ENCODE measurements around the gene FRMD4A. TPM values are rescaled to one million over a fixed set of nuclear protein-coding genes. Genes with fewer than 3 reads are reported as not detected.

The FRMD4A gene
- total RNA-seq, 4 donors from 2014 or later = 4.4 to 7.1 (median 5.2) TPM

DNA sequence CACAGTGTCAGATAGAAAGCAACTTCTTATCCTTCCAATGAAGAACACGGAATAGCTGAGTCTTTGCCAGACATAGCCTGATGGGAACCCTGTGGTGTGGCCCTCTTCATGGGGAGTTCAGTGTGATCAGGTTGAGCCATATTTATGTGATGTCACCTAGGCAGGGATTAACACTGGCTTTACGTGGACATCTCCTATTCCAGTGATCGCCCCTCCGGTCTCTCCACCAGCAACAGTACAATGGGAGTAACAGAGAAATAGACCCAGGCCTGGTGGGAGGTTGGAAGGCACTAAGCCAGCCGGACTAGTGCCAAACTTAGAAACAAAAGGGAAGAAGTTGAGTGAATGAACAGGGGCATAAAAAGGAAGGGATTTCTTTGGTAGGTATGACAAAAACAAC lies 385.9 kb downstream of the FRMD4A start:
- intact Hi-C loops (cut with DNase I; ENCODE audit: low total_unique reads) = no loop called here
- Histone ChIP-seq H3K27ac (no peak overlapping the region), H3K9me3 (no peaks in the 10 kb centered on the region), H3K4me3 (no peak overlapping the region), H3K27me3 (no peaks in the 10 kb centered on the region), H3K36me3 (no peaks in the 10 kb centered on the region), H3K4me1 (no peaks in the 10 kb centered on the region)
- in situ Hi-C loops (cut with MboI; ENCODE audit: low sequenced_read_pairs in 4 of 4) = no loop called here
- DNase-seq (no peak), ATAC-seq (no peak)
- TF ChIP-seq, protein P1, sequence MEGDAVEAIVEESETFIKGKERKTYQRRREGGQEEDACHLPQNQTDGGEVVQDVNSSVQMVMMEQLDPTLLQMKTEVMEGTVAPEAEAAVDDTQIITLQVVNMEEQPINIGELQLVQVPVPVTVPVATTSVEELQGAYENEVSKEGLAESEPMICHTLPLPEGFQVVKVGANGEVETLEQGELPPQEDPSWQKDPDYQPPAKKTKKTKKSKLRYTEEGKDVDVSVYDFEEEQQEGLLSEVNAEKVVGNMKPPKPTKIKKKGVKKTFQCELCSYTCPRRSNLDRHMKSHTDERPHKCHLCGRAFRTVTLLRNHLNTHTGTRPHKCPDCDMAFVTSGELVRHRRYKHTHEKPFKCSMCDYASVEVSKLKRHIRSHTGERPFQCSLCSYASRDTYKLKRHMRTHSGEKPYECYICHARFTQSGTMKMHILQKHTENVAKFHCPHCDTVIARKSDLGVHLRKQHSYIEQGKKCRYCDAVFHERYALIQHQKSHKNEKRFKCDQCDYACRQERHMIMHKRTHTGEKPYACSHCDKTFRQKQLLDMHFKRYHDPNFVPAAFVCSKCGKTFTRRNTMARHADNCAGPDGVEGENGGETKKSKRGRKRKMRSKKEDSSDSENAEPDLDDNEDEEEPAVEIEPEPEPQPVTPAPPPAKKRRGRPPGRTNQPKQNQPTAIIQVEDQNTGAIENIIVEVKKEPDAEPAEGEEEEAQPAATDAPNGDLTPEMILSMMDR (IDR thresholded peaks at IDR 0.05 in 4 of 5, conservative IDR thresholded peaks at IDR 0.05 in 1 of 5) = no peak
- no peak for TF ChIP-seq POLR2A (IDR thresholded peaks at IDR 0.05)

DNA sequence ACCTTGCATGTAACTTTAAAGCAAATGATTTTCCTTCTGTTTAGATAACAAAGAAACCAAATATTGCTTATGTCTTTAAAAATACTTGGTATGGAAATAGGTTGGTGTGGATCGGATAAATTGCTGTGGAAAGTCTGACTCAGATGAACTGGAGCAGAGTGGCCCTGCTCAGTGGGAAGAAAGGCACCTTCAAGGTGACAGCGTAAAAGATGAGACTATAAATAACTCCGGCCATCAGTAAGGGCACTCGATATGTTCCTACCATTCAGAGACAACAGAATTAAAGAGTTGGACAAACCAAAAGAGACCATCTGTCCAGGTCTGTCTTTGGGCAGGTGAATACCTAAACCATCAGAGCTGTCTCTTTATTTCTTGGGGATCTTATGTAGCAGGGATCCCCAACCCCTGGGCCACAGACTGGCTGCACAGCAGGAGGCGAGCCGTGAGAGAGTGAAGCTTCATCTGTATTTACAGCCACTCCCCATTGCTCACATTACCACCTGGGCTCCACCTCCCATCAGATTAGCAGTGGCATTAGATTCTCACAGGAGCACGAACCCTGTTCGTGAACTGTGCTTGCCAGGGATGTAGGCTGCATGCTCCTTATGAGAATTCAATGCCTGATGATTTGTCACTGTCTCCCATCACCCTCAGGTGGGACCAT lies 386.9 kb downstream of the FRMD4A start:
- TF ChIP-seq, protein P1 (IDR thresholded peaks at IDR 0.05 in 4 of 5, conservative IDR thresholded peaks at IDR 0.05 in 1 of 5) = no peak
- no peak for TF ChIP-seq POLR2A (IDR thresholded peaks at IDR 0.05)
- no peak overlapping the region for H3K27ac ChIP-seq
- no peak for ATAC-seq
- H3K4me3 ChIP-seq = no peak overlapping the region
- H3K36me3 ChIP-seq = no peaks in the 10 kb centered on the region
- H3K27me3 ChIP-seq = no peaks in the 10 kb centered on the region
- intact Hi-C loops (cut with DNase I; ENCODE audit: low total_unique reads) (no loop called here), in situ Hi-C loops (cut with MboI; ENCODE audit: low sequenced_read_pairs in 4 of 4) (no loop called here)
- no peaks in the 10 kb centered on the region for H3K9me3 ChIP-seq
- H3K4me1 ChIP-seq = no peaks in the 10 kb centered on the region
- DNase-seq = no peak

DNA sequence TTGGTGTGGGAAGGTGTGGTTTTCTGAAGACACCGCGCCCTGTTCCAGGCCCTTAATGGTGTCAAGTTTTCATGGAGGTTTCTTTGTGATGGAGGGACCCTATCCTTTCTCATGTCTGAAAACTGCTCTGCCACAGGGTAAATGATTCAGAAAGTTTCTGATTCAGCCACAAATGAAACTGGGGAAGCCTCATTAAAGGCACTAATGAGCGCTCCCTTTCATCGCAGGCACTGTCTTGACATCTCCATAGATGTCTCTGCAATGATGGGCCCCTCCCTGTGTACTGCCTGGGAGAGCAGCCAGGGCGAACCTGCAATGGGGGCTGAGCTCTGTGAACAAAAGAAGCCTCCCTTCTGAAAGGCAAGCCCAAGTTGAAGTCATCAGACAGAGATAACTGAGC lies 388.7 kb downstream of the FRMD4A start:
- intact Hi-C loops (cut with DNase I; ENCODE audit: low total_unique reads) = no loop called here
- no peak for ATAC-seq
- no peak overlapping the region for H3K27ac ChIP-seq
- H3K4me1 ChIP-seq = no peaks in the 10 kb centered on the region
- TF ChIP-seq, protein P1 (IDR thresholded peaks at IDR 0.05 in 4 of 5, conservative IDR thresholded peaks at IDR 0.05 in 1 of 5) = no peak
- TF ChIP-seq POLR2A (IDR thresholded peaks at IDR 0.05) = no peak
- in situ Hi-C loops (cut with MboI; ENCODE audit: low sequenced_read_pairs in 4 of 4) = no loop called here
- H3K4me3 ChIP-seq = no peak overlapping the region
- DNase-seq = no peak
- H3K36me3 ChIP-seq = no peaks in the 10 kb centered on the region
- H3K27me3 ChIP-seq = no peaks in the 10 kb centered on the region
- no peaks in the 10 kb centered on the region for H3K9me3 ChIP-seq

DNA sequence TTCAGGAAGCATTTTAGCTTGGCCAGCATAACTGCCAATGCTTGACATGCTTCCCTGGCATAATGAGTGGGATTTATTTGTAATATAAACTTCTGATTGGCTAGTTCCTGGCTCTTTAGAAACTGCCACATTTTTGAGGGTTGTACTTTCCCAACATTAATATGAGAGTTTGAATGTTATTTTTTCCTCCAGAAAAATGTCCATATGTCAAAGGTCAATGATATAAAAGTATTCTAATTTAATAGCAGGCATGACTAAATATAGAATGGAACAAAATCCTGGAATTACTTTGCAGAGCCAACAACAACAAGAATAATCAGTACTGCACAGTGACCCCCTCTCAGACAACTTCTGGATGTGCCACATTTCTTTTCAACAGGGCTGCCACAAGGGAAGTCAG lies 391.3 kb downstream of the FRMD4A start:
- TF ChIP-seq POLR2A (IDR thresholded peaks at IDR 0.05) = no peak
- TF ChIP-seq, protein P1 (IDR thresholded peaks at IDR 0.05 in 4 of 5, conservative IDR thresholded peaks at IDR 0.05 in 1 of 5) = no peak
- in situ Hi-C loops (cut with MboI; ENCODE audit: low sequenced_read_pairs in 4 of 4) = no loop called here
- Histone ChIP-seq H3K27ac (no peak overlapping the region), H3K4me3 (no peak overlapping the region), H3K27me3 (no peaks in the 10 kb centered on the region), H3K4me1 (no peaks in the 10 kb centered on the region), H3K9me3 (no peaks in the 10 kb centered on the region), H3K36me3 (no peaks in the 10 kb centered on the region)
- ATAC-seq (no peak), DNase-seq (no peak)
- intact Hi-C loops (cut with DNase I; ENCODE audit: low total_unique reads) = no loop called here

DNA sequence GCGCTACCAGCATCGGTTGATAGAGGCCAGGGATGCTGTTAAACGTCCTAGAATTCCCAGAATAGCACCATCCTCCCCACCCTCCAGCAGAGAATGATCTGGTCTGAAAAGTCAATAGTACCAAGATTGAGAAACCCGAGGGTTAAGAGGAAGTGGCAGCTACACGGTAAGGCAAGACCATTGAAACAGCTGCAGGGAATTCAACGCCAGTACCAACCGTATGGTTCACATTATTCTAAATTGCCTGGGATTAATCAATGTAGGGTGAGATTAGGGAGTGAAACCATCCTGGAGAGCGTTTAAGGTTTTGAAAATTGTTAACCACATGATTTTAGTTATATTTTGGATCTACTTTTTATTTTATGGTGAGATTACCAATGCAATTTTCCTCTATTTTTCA lies 391.8 kb downstream of the FRMD4A start:
- no peak overlapping the region for H3K4me3 ChIP-seq
- TF ChIP-seq, protein P1 (IDR thresholded peaks at IDR 0.05 in 4 of 5, conservative IDR thresholded peaks at IDR 0.05 in 1 of 5) = no peak
- no peak for TF ChIP-seq POLR2A (IDR thresholded peaks at IDR 0.05)
- H3K9me3 ChIP-seq = no peaks in the 10 kb centered on the region
- H3K27me3 ChIP-seq = no peaks in the 10 kb centered on the region
- no peak for DNase-seq
- H3K36me3 ChIP-seq = no peaks in the 10 kb centered on the region
- H3K4me1 ChIP-seq = no peaks in the 10 kb centered on the region
- no peak overlapping the region for H3K27ac ChIP-seq
- intact Hi-C loops (cut with DNase I; ENCODE audit: low total_unique reads) (no loop called here), in situ Hi-C loops (cut with MboI; ENCODE audit: low sequenced_read_pairs in 4 of 4) (no loop called here)
- no peak for ATAC-seq
